ENCODE data around the gene SLAMF6.

- no peak for TF ChIP-seq CTCF (IDR thresholded peaks at IDR 0.05; ENCODE audit: insufficient read depth, low read length, poor library complexity, severe bottlenecking)
- TF ChIP-seq EZH2phosphoT487 (conservative IDR thresholded peaks at IDR 0.05; ENCODE audit: low read length): no peak
These were observed 84.6 kb downstream of the SLAMF6 start for GRCh38 chr1:160438317-160438918.
